Lung (tissue), 12 donors: ENCODE measurements around the gene MYO18A. TPM values are rescaled to one million over a fixed set of nuclear protein-coding genes. Genes with fewer than 3 reads are reported as not detected.
"Not testable (repeated sequence)": the region's sequence is repeated elsewhere in the genome, so short reads cannot be mapped to it uniquely, and the experiment has no call there.

ENCODE experiments used
- ATAC-seq: fragments of 200-7000 bp; cut with Tn5 transposase; one replicate; pipeline ENCODE4 v1.9.1; 2020; ENCODE audit warnings: moderate number of reproducible peaks; ENCODE audit not compliant: insufficient read depth, low FRiP score
- DNase-seq, 3 donors: peaks; one replicate each; pipeline ENCODE4 v3.0.0-alpha.2; 2013 to 2017
- H3K27ac ChIP-seq, 2 donors: one replicate each; pipeline ENCODE4 v1.5.1; 2013; ENCODE audit warnings: mild to moderate bottlenecking in 2 of 2, moderate library complexity in 2 of 2, control low read depth in 1 of 2, inconsistent platforms in 1 of 2, low read depth in 1 of 2, low read length in 1 of 2
- H3K27me3 ChIP-seq, 3 donors: one replicate each; pipeline ENCODE4 v1.5.1; 2013; ENCODE audit warnings: low read length in 2 of 3; ENCODE audit not compliant: control insufficient read depth in 3 of 3, insufficient read depth in 3 of 3
- H3K36me3 ChIP-seq, 4 donors: one replicate each; pipeline ENCODE4 v1.5.1; 2013; ENCODE audit warnings: low read length in 4 of 4, mild to moderate bottlenecking in 1 of 4, moderate library complexity in 1 of 4; ENCODE audit not compliant: control insufficient read depth in 4 of 4, insufficient read depth in 4 of 4
- H3K4me1 ChIP-seq, 5 donors: one replicate each; pipeline ENCODE4 v1.5.1; 2013; ENCODE audit warnings: low read length in 5 of 5, mild to moderate bottlenecking in 2 of 5, moderate library complexity in 1 of 5; ENCODE audit not compliant: control insufficient read depth in 5 of 5, insufficient read depth in 5 of 5
- H3K4me3 ChIP-seq: one replicate; pipeline ENCODE4 v1.5.1; 2013; ENCODE audit warnings: mild to moderate bottlenecking, control low read depth, moderate library complexity
- H3K9ac ChIP-seq, 2 donors: one replicate each; pipeline ENCODE4 v1.5.1; 2013; ENCODE audit warnings: low read length in 2 of 2, control low read depth in 1 of 2; ENCODE audit not compliant: insufficient read depth in 1 of 2
- H3K9me3 ChIP-seq, 4 donors: one replicate each; pipeline ENCODE4 v1.5.1; 2013; ENCODE audit warnings: low read length in 3 of 4, mild to moderate bottlenecking in 1 of 4, moderate library complexity in 1 of 4; ENCODE audit not compliant: control insufficient read depth in 4 of 4, insufficient read depth in 3 of 4
- CTCF ChIP-seq: IDR thresholded peaks from 2 replicates; pipeline ENCODE4 v1.5.1; 2012; ENCODE audit warnings: mild to moderate bottlenecking; ENCODE audit errors: control extremely low read depth, extremely low read depth
- WGBS, 2 donors: extraction: QIAGEN DNeasy Blood & Tissue Kit; methylation state at CpG; one replicate each; pipeline ENCODE4 v1.1.7; 2013; 5-methylcytosine and 5-hydroxymethylcytosine counted together
- polyA plus RNA-seq, 2 donors: library from polyadenylated mRNA; stranded (reverse); fragments of 200-250 nt; gene quantifications; one replicate each; pipeline ENCODE4 v1.2.1, GENCODE V29; 2013
- total RNA-seq, 2 donors: library from RNA; depleted of rRNA in 1 of 2; stranded (reverse); fragments of >200 nt in 1 of 2; gene quantifications; one replicate each; pipeline ENCODE4 v1.2.1, GENCODE V29; 2014 to 2021
- donor health status: control.
- donor health status: control.
- donor health status: Bipolar disorder and iron deficiency.
- donor health status: healthy.
- donor health status: DM: yes; HTN: yes; CAD: no.

The MYO18A gene
- total and polyA plus RNA-seq, 4 donors: 19.0 to 65.2 (median 49.3) TPM

GRCh38 chr17:29172589-29172988, 7.6 kb downstream of the MYO18A start:
- Histone ChIP-seq H3K9me3 (no peaks in the 10 kb centered on the region), H3K36me3 (no peaks in the 10 kb centered on the region), H3K27me3 (no peaks in the 10 kb centered on the region), H3K27ac (no peak overlapping the region), H3K9ac (no peak overlapping the region), H3K4me1 (peaks cover 0 to 21% (median 10%) of the 10 kb centered on the region in 5 donors), H3K4me3 (no peak overlapping the region)
- ATAC-seq (no peak), DNase-seq (no peak)
- WGBS, 2 donors: 81 to 82% methylated on average over 1 of the region's 1 CpG
- no peak for TF ChIP-seq CTCF

GRCh38 chr17:29170682-29171081, 9.5 kb downstream of the MYO18A start:
- Histone ChIP-seq H3K9ac (no peak overlapping the region), H3K36me3 (peaks cover 5 to 9% (median 6%) of the 10 kb centered on the region in 4 donors), H3K4me1 (peaks cover 0 to 11% (median 3%) of the 10 kb centered on the region in 5 donors), H3K9me3 (no peaks in the 10 kb centered on the region), H3K27ac (no peak overlapping the region), H3K4me3 (no peak overlapping the region), H3K27me3 (no peaks in the 10 kb centered on the region)
- 94 to 98% methylated on average over 3 of the region's 3 CpGs for WGBS, 2 donors
- no peak for TF ChIP-seq CTCF
- DNase-seq (no peak), ATAC-seq (no peak)

- no peak for TF ChIP-seq CTCF
- DNase-seq: no peak
- Histone ChIP-seq H3K9ac (no peak overlapping the region), H3K9me3 (no peaks in the 10 kb centered on the region), H3K4me3 (no peak overlapping the region), H3K36me3 (peaks cover 5 to 14% (median 9%) of the 10 kb centered on the region in 4 donors), H3K4me1 (peaks cover 0 to 11% (median 3%) of the 10 kb centered on the region in 5 donors), H3K27me3 (no peaks in the 10 kb centered on the region), H3K27ac (no peak overlapping the region)
- no peak for ATAC-seq
- 95 to 96% methylated on average over 9 of the region's 9 CpGs for WGBS, 2 donors
Measured at GRCh38 chr17:29169806-29170591, 10.2 kb downstream of the MYO18A start.

DNA sequence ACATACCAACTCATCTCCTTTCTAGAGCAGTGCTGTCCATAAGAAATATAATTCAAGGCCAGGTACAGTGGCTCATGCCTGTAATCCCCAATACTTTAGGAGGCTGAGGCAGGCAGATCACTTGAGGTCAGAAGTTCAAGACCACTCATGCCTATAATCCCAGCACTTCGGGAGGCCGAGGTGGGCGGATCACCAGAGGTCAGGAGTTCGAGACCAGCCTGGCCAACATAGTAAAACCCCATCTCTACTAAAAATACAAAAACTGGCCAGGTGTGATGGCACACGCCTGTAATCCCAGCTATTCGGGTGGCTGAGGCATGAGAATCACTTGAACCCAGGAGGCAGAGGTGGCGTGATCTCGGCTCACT, 11.5 kb downstream of the MYO18A start:
- DNase-seq, H3K4me3 ChIP-seq, ATAC-seq, H3K9me3 ChIP-seq, H3K27ac ChIP-seq, H3K27me3 ChIP-seq, H3K9ac ChIP-seq: not testable (repeated sequence)
- WGBS, 2 donors: 91 to 93% methylated on average over 8 of the region's 8 CpGs
- H3K4me1 ChIP-seq: peaks cover 0 to 12% (median 3%) of the 10 kb centered on the region in 5 donors
- H3K36me3 ChIP-seq: peaks cover 5 to 14% (median 9%) of the 10 kb centered on the region in 4 donors
